ENCODE data around the gene PPFIA3. TPM values are rescaled to one million over a fixed set of nuclear protein-coding genes. Genes with fewer than 3 reads are reported as not detected.

PPFIA3 gene
- total and polyA plus RNA-seq, 2 of the 4 experiments (the other 2 are of a cell fraction): 0.90 to 2.4 TPM

- 97% methylated on average over 6 of the region's 29 CpGs; no CpG with 5 or more reads in 1 of the 2 experiments for WGBS, 2 experiments (ENCODE audit: extremely low coverage in 2 of 2, insufficient read length in 1 of 2)
- Histone ChIP-seq H3K14ac (replicated peaks; ENCODE audit: low read depth, low read length) (no peak overlapping the region), H4K91ac (ENCODE audit: insufficient read depth, low read depth, low read length) (no peak overlapping the region), H3K4ac (ENCODE audit: low read depth, low read length) (no peak overlapping the region), H3K18ac (ENCODE audit: low read depth, low read length) (no peak overlapping the region), H3K36me3 (ENCODE audit: control insufficient read depth, insufficient read depth, low read length) (peaks cover 25% of the 10 kb centered on the region), H2AFZ (replicated peaks; ENCODE audit: low read length, poor library complexity) (no peak overlapping the region), H3K79me1 (ENCODE audit: low read depth in 1 of 2, low read length in 2 of 2) (peaks cover 3% of the 10 kb centered on the region in 2 experiments; a peak in 1 of 4 replicates), H3K56ac (ENCODE audit: extremely low read depth, insufficient read depth, low read length) (no peak overlapping the region), H3K27me3 (ENCODE audit: control insufficient read depth, insufficient read depth, low read length) (no peaks in the 10 kb centered on the region), H2AK9ac (replicated peaks; ENCODE audit: low read depth, low read length, poor library complexity) (peak overlapping the region; percentile 42), H2BK120ac (ENCODE audit: low read depth, low read length) (no peak overlapping the region), H2BK20ac (ENCODE audit: low read depth, low read length) (no peak overlapping the region), H4K20me1 (ENCODE audit: insufficient read depth, low read length) (no peaks in the 10 kb centered on the region; the same call in none of the 2 replicates), H3K4me2 (ENCODE audit: low read depth, low read length) (no peak overlapping the region), H2BK5ac (ENCODE audit: low read depth, low read length, poor library complexity, severe bottlenecking) (no peak overlapping the region), H3K9ac (ENCODE audit: low read depth, low read length) (no peak overlapping the region), H3K9me3 (ENCODE audit: control insufficient read depth, insufficient read depth, low read length) (no peaks in the 10 kb centered on the region), H2AK5ac (ENCODE audit: low read depth, low read length) (no peak overlapping the region), H3K4me1 (ENCODE audit: control insufficient read depth, insufficient read depth, low read length) (no peaks in the 10 kb centered on the region), H3K4me3 (ENCODE audit: insufficient read depth, low read depth, low read length) (no peak overlapping the region), H3K9me1 (ENCODE audit: insufficient read depth, low read length) (no peaks in the 10 kb centered on the region), H3K23ac (ENCODE audit: low read depth, low read length) (no peak overlapping the region), H4K8ac (ENCODE audit: low read depth in 2 of 2, low read length in 2 of 2) (no peak overlapping the region), H4K5ac (ENCODE audit: low read depth, low read length) (no peak overlapping the region), H2BK15ac (ENCODE audit: low read depth, low read length) (no peak overlapping the region), H3K27ac (ENCODE audit: insufficient read depth, low read length) (no peak overlapping the region)
- ChIA-PET POLR2A (ENCODE audit: unreplicated experiment) (no interaction called here), CTCF (no interaction called here)
- BruUV-seq (replicated peaks): no TSS peak
- ATAC-seq (ENCODE audit: low read depth) (peak; percentile 28; the same call in 1 of the 2 replicates), DNase-seq (no peak)
- TF ChIP-seq POLR2A (IDR thresholded peaks at IDR 0.05; ENCODE audit: low read depth, low read length): no peak
- TF ChIP-seq MAZ (IDR thresholded peaks at IDR 0.05; ENCODE audit: borderline replicate concordance, low read depth, low read length): no peak
- no peak for TF ChIP-seq BHLHE40 (IDR thresholded peaks at IDR 0.05; ENCODE audit: low read depth, low read length)
- TF ChIP-seq MXI1 (IDR thresholded peaks at IDR 0.05; ENCODE audit: borderline replicate concordance, low read depth, low read length): no peak
- no peak for TF ChIP-seq FOS (IDR thresholded peaks at IDR 0.05; ENCODE audit: low read depth, low read length)
- no peak for TF ChIP-seq RAD21 (IDR thresholded peaks at IDR 0.05; ENCODE audit: low read length)
- TF ChIP-seq SMC3 (IDR thresholded peaks at IDR 0.05; ENCODE audit: low read depth, low read length): no peak
- no peak for TF ChIP-seq RCOR1 (IDR thresholded peaks at IDR 0.05; ENCODE audit: insufficient replicate concordance, low read length)
- no peak for TF ChIP-seq USF2 (IDR thresholded peaks at IDR 0.05; ENCODE audit: low read depth, low read length)
- TF ChIP-seq, protein P1, sequence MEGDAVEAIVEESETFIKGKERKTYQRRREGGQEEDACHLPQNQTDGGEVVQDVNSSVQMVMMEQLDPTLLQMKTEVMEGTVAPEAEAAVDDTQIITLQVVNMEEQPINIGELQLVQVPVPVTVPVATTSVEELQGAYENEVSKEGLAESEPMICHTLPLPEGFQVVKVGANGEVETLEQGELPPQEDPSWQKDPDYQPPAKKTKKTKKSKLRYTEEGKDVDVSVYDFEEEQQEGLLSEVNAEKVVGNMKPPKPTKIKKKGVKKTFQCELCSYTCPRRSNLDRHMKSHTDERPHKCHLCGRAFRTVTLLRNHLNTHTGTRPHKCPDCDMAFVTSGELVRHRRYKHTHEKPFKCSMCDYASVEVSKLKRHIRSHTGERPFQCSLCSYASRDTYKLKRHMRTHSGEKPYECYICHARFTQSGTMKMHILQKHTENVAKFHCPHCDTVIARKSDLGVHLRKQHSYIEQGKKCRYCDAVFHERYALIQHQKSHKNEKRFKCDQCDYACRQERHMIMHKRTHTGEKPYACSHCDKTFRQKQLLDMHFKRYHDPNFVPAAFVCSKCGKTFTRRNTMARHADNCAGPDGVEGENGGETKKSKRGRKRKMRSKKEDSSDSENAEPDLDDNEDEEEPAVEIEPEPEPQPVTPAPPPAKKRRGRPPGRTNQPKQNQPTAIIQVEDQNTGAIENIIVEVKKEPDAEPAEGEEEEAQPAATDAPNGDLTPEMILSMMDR (conservative IDR thresholded peaks at IDR 0.05; ENCODE audit: low read depth, low read length): no peak
- TF ChIP-seq CEBPB (IDR thresholded peaks at IDR 0.05; ENCODE audit: low read depth, low read length): no peak
- TF ChIP-seq ELK1 (IDR thresholded peaks at IDR 0.05; ENCODE audit: borderline replicate concordance, low read depth, low read length): no peak
- TF ChIP-seq CHD1 (IDR thresholded peaks at IDR 0.05; ENCODE audit: low read depth, low read length): no peak
- TF ChIP-seq RFX5 (IDR thresholded peaks at IDR 0.05; ENCODE audit: low read depth, low read length): no peak
- TF ChIP-seq NFE2L2 (IDR thresholded peaks at IDR 0.05; ENCODE audit: low read depth, low read length): no peak
- no peak for TF ChIP-seq MAFK (IDR thresholded peaks at IDR 0.05; ENCODE audit: low read depth, low read length)
- in situ Hi-C loops (cut with MboI; ENCODE audit: low sequenced_read_pairs): loop anchor here (5.0 kb wide), 1 partner anchor 103 kb away; no protein-coding TSS in a partner anchor
- dilution Hi-C loops (cut with HindIII; ENCODE audit: low sequenced_read_pairs, unreplicated experiment): no loop called here
- intact Hi-C loops (cut with micrococcal nuclease): loop anchor here (10.0 kb wide), 1 partner anchor 206 kb away; the partner anchor contains the start of genes GYS1 and RUVBL2
Measured at GRCh38 chr19:49200238-49200862, 81.0 kb downstream of the PPFIA3 start.
